Measurements from ENCODE around the gene MYL3. TPM values are rescaled to one million over a fixed set of nuclear protein-coding genes. Genes with fewer than 3 reads are reported as not detected.

The MYL3 gene
- total RNA-seq, 2 donors from 2014 or later: 1.9 TPM; not detected in 1

DNA sequence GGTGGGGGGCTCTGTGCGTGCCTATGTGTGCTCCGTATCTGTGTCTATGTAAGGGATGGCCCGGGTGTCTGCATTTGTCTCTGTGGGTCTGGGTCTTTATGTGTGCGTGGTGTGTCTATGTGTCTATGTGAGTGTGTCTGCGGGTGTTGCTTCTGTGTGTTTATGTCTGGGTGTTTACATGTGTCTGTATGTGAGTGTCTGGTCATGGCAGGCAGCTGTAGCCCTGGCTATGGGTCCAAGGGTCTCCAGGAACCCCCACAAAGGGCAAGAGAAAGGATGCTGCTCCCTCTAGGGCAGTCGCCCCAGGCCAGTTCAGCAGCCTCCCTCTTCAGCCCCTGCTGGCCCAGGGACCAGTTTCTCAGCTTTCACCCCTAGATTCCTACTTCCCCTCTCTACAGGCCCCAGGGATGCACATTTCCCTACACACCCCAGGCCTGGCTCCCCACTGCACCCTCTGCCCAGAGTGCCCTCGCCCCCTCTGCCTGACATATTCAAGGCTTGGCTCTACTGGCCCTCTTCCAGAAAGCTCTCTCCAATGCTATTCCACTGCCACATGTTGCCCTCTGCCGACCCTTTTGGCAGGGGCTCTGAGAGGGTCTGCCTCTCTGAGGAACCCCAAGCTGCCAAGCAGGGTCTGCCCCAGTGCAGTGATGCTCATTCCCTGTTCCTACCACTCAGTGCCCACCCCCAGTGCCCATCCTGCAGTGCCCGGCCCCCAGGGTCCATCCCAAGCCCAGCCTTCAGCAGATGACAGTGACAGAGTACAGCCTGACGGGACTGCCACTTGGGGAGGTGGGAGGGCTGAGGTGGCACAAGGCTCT, 1.0 kb upstream of the MYL3 start:
- 84% methylated on average over 10 of the region's 10 CpGs for WGBS
- no peak for DNase-seq (ENCODE audit: low spot score)

DNA sequence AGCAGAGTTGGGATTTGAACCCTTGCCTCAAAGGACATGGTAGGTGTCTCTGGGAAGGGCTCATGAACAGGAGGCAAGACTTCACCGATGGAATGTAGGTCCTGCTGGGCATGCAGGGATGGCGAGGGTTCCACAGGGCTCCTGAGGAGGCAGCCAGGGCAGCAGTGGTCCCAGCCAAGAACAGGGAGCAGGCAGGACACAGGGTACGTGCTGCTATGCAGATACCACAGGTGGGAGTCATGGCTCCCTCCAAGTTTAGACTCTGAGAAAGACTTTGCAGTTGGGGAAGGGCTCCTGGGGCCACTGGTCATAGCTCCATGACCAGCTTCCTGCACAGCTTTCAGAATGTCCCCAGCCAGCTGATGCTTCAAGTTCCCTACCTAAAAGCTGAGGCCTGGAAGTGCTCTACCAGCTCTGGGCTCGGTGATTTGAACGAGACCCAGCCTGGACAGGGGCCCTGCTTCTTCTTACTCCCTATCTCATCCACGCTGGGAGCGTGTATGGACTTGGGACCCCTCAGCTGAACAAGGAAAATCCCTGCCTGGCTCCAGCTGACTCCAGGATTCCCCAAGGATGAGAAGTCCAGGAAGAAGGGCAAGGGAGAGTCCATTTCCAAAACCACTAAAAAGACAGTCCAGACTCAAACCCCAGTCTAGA, 747 bp downstream of the MYL3 start:
- Histone ChIP-seq H3K9me3 (no peaks in the 10 kb centered on the region), H3K36me3 (no peaks in the 10 kb centered on the region), H3K4me3 (no peak overlapping the region), H3K27me3 (replicated peaks; ENCODE audit: insufficient read depth) (no peaks in the 10 kb centered on the region), H3K27ac (no peak overlapping the region), H3K4me1 (replicated peaks) (peaks cover 3% of the 10 kb centered on the region)
- intact Hi-C loops (cut with DNase I): loop anchor here (10.0 kb wide), 1 partner anchor 158 kb away; the partner anchor contains the start of gene TMIE
- TF ChIP-seq, protein P1, sequence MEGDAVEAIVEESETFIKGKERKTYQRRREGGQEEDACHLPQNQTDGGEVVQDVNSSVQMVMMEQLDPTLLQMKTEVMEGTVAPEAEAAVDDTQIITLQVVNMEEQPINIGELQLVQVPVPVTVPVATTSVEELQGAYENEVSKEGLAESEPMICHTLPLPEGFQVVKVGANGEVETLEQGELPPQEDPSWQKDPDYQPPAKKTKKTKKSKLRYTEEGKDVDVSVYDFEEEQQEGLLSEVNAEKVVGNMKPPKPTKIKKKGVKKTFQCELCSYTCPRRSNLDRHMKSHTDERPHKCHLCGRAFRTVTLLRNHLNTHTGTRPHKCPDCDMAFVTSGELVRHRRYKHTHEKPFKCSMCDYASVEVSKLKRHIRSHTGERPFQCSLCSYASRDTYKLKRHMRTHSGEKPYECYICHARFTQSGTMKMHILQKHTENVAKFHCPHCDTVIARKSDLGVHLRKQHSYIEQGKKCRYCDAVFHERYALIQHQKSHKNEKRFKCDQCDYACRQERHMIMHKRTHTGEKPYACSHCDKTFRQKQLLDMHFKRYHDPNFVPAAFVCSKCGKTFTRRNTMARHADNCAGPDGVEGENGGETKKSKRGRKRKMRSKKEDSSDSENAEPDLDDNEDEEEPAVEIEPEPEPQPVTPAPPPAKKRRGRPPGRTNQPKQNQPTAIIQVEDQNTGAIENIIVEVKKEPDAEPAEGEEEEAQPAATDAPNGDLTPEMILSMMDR (IDR thresholded peaks at IDR 0.05): no peak
- TF ChIP-seq POLR2A (IDR thresholded peaks at IDR 0.05) (no peak), POLR2AphosphoS5 (IDR thresholded peaks at IDR 0.05) (no peak)
- WGBS: 80% methylated on average over 7 of the region's 7 CpGs
- DNase-seq (ENCODE audit: low spot score): no peak

More for the DNA sequence above, 1.0 kb upstream of the MYL3 start:
- Histone ChIP-seq H3K27me3 (replicated peaks; ENCODE audit: insufficient read depth) (no peaks in the 10 kb centered on the region), H3K4me3 (no peak overlapping the region), H3K4me1 (replicated peaks) (peaks cover 9% of the 10 kb centered on the region), H3K36me3 (no peaks in the 10 kb centered on the region), H3K27ac (no peak overlapping the region), H3K9me3 (no peaks in the 10 kb centered on the region)
- no peak for TF ChIP-seq POLR2A (IDR thresholded peaks at IDR 0.05)
- TF ChIP-seq, protein P1 (IDR thresholded peaks at IDR 0.05): no peak
- no peak for TF ChIP-seq POLR2AphosphoS5 (IDR thresholded peaks at IDR 0.05)
- intact Hi-C loops (cut with DNase I): loop anchor here (10.0 kb wide), 1 partner anchor 159 kb away; the partner anchor contains the start of gene TMIE

DNA sequence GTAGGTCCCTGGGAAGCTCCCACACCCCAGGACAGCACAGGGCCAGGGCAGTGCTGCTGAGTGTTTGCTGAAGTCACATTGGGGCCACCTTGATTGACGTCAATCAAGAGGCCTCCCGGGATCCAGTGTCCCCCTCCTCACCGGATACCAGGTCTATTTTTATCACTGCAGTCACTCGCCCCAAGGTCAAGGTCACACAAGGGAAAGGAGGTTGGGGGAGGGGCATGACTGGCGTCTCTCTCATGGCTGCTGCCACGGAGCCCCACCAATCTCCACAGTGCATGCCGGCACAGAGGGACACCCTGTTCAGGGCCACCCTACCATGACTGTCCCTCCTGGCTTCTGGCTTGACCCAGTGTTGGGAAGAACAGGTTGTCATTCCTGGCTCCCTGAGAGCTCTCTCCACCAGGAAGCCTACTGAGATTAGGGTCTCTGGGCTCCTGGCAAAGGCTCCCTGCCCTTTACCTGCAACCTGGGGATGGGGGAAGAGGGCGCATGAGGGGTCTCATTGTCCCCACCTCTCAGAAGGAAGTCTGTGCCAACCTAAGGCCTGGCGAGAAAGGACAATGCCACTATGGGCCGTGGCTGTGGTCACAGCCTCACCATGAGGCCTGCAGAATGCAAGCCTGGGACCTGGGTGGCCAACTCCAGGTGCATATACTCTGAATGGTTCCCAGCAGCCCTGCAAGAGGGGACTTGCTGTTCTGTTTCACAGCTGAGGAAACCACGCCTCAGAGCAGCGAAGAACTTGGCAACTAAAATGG, 1.5 kb downstream of the MYL3 start:
- Histone ChIP-seq H3K4me3 (no peak overlapping the region), H3K27ac (no peak overlapping the region), H3K4me1 (replicated peaks) (peaks cover 2% of the 10 kb centered on the region), H3K36me3 (no peaks in the 10 kb centered on the region), H3K9me3 (no peaks in the 10 kb centered on the region), H3K27me3 (replicated peaks; ENCODE audit: insufficient read depth) (no peaks in the 10 kb centered on the region)
- TF ChIP-seq POLR2AphosphoS5 (IDR thresholded peaks at IDR 0.05) (no peak), POLR2A (IDR thresholded peaks at IDR 0.05) (no peak)
- TF ChIP-seq, protein P1 (IDR thresholded peaks at IDR 0.05): no peak
- whole genome bisulfite sequencing: 84% methylated on average over 12 of the region's 12 CpGs
- DNase-seq (ENCODE audit: low spot score): no peak
- intact Hi-C loops (cut with DNase I): loop anchor here (10.0 kb wide), 1 partner anchor 157 kb away; the partner anchor contains the start of gene TMIE

DNA sequence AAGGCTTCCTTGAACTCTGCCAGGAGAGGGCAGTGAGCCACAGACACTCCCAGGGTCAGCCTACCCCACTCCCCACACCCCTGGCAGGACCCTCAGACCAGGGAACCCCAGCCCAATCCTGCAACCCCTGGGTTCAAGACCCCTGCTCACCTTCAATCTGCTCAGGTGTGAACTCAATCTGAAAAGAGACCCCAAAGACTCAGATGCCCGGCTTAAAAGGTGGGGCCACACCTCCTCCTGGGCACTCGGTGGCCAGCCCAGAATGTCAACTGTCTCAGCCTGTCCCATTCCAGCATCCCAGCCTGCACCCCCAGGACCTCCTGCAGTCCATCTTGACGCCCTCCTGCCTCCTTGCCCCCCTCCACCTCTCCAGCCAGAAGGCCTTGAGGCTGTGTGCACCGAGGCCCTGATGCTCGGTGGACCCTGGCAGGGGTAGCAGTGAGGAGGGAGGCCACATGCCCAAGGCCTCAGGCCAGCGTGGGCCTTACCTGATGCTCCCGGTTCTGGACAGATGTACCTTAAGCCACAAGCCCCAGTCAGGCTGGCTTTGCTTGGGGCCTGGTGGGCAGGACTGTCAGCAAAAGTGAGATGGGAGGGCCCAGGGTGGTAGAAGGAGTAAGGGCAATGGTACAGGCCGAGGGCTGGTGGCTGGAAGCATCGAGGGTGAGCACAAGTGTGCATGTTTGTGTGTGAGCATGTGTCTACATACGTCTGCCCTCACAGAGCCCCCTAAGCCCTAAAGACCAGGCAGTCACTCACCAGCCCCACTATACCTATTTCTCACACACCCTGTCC, 2.2 kb downstream of the MYL3 start:
- H3K4me3 ChIP-seq: no peak overlapping the region
- H3K9me3 ChIP-seq: no peaks in the 10 kb centered on the region
- 86% methylated on average over 9 of the region's 10 CpGs for WGBS
- no peak overlapping the region for H3K27ac ChIP-seq
- no peaks in the 10 kb centered on the region for H3K36me3 ChIP-seq
- peaks cover 2% of the 10 kb centered on the region for H3K4me1 ChIP-seq (replicated peaks)
- no peak for DNase-seq (ENCODE audit: low spot score)
- TF ChIP-seq POLR2A (IDR thresholded peaks at IDR 0.05): no peak
- TF ChIP-seq POLR2AphosphoS5 (IDR thresholded peaks at IDR 0.05): no peak
- TF ChIP-seq, protein P1 (IDR thresholded peaks at IDR 0.05): no peak
- H3K27me3 ChIP-seq (replicated peaks; ENCODE audit: insufficient read depth): no peaks in the 10 kb centered on the region
- intact Hi-C loops (cut with DNase I): loop anchor here (10.0 kb wide), 1 partner anchor 156 kb away; the partner anchor contains the start of gene TMIE
